ENCODE measurements around the gene KHDRBS1.

DNA sequence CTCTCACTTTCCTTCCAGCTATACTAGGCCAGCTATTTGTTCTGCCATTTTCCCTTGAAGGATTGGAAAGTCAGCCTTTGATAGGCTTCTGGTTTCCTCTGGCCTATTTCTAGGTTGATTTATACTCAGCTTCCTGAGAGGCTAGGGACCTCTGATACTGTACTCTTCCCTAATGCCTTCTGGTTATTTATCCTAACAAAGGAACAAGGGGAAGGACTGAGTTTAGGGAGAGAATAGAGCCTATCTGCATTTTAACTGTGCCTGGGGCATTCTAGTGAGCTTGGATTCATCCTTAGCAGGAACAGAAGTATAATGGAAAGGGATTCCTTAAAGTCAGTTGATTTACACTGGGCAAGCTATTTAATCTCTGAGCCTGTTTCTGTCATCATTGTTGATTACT lies 47.2 kb downstream of the KHDRBS1 start:
- TF ChIP-seq, protein P1, sequence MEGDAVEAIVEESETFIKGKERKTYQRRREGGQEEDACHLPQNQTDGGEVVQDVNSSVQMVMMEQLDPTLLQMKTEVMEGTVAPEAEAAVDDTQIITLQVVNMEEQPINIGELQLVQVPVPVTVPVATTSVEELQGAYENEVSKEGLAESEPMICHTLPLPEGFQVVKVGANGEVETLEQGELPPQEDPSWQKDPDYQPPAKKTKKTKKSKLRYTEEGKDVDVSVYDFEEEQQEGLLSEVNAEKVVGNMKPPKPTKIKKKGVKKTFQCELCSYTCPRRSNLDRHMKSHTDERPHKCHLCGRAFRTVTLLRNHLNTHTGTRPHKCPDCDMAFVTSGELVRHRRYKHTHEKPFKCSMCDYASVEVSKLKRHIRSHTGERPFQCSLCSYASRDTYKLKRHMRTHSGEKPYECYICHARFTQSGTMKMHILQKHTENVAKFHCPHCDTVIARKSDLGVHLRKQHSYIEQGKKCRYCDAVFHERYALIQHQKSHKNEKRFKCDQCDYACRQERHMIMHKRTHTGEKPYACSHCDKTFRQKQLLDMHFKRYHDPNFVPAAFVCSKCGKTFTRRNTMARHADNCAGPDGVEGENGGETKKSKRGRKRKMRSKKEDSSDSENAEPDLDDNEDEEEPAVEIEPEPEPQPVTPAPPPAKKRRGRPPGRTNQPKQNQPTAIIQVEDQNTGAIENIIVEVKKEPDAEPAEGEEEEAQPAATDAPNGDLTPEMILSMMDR (IDR thresholded peaks at IDR 0.05; ENCODE audit: low read length): no peak
- TF ChIP-seq EZH2phosphoT487 (IDR thresholded peaks at IDR 0.05; ENCODE audit: low read length) (no peak), EZH2 (optimal IDR thresholded peaks at IDR 0.05; ENCODE audit: low read depth, low read length) (no peak)

All from MM.1S (cell line).